IMR-90 (cell line): ENCODE results near the gene FAM234A. TPM values are rescaled to one million over a fixed set of nuclear protein-coding genes. Genes with fewer than 3 reads are reported as not detected.

ENCODE experiments used
- ATAC-seq: fragments of 200-7000 bp; cut with Tn5 transposase; 2 replicates; pipeline ENCODE4 v1.9.1; 2020; ENCODE audit warnings: low read depth, mild to moderate bottlenecking, moderate library complexity
- BruUV-seq: library from RNA; stranded (reverse); fragments of 400-500 nt; replicated peaks from 2 replicates; lab custom pipeline; 2021; lab: Mats Ljungman, UMichigan
- CTCF ChIA-PET: fragments of 300-600 bp; formaldehyde crosslinking; extraction: SDS; loops from one replicate; lab custom pipeline; 2021; ENCODE audit warnings: antibody characterized with exemption; lab: Yijun Ruan, JAX
- POLR2A ChIA-PET: fragments of 300-600 bp; sonication (Branson Sonifier 250); formaldehyde crosslinking; loops from one replicate; lab custom pipeline; 2022; ENCODE audit warnings: antibody characterized with exemption; ENCODE audit not compliant: unreplicated experiment; lab: Charles Lee
- DNase-seq: peaks from one replicate; pipeline ENCODE4 v3.0.0; 2013
- H2AFZ ChIP-seq: replicated peaks from 2 replicates; pipeline ENCODE3; 2013; ENCODE audit warnings: low read length, mild to moderate bottlenecking; ENCODE audit not compliant: poor library complexity
- H2AK5ac ChIP-seq: 2 replicates; pipeline ENCODE4 v1.6.1; 2013; ENCODE audit warnings: low read depth, low read length, inconsistent platforms
- H2AK9ac ChIP-seq: replicated peaks from 2 replicates; pipeline ENCODE3; 2013; ENCODE audit warnings: mild to moderate bottlenecking, low read depth, low read length, moderate library complexity; ENCODE audit not compliant: poor library complexity
- H2BK120ac ChIP-seq: 2 replicates; pipeline ENCODE4 v1.6.1; 2013; ENCODE audit warnings: low read depth, low read length, inconsistent platforms
- H2BK15ac ChIP-seq: 3 replicates; pipeline ENCODE4 v1.6.1; 2013; ENCODE audit warnings: low read depth, low read length, inconsistent platforms
- H2BK20ac ChIP-seq: 2 replicates; pipeline ENCODE4 v1.6.1; 2013; ENCODE audit warnings: low read depth, mild to moderate bottlenecking, inconsistent platforms, low read length, moderate library complexity
- H2BK5ac ChIP-seq: 2 replicates; pipeline ENCODE4 v1.6.1; 2013; ENCODE audit warnings: mild to moderate bottlenecking, low read depth, low read length, inconsistent platforms; ENCODE audit not compliant: poor library complexity, severe bottlenecking
- H3K14ac ChIP-seq: replicated peaks from 2 replicates; pipeline ENCODE4 v1.6.1; 2013; ENCODE audit warnings: low read depth, low read length, inconsistent platforms
- H3K18ac ChIP-seq: 2 replicates; pipeline ENCODE4 v1.6.1; 2013; ENCODE audit warnings: low read depth, low read length, control low read depth
- H3K23ac ChIP-seq: 2 replicates; pipeline ENCODE4 v1.6.1; 2013; ENCODE audit warnings: low read depth, low read length, inconsistent platforms
- H3K27ac ChIP-seq: 2 replicates; pipeline ENCODE4 v1.5.1; 2013; ENCODE audit warnings: mild to moderate bottlenecking, control low read depth, low read length; ENCODE audit not compliant: insufficient read depth
- H3K27me3 ChIP-seq: 2 replicates; pipeline ENCODE4 v1.6.1; 2013; ENCODE audit warnings: low read length; ENCODE audit not compliant: control insufficient read depth, insufficient read depth
- H3K36me3 ChIP-seq: 2 replicates; pipeline ENCODE4 v1.6.1; 2013; ENCODE audit warnings: low read length, mixed read lengths; ENCODE audit not compliant: control insufficient read depth, insufficient read depth
- H3K4ac ChIP-seq: 2 replicates; pipeline ENCODE4 v1.6.1; 2013; ENCODE audit warnings: low read depth, low read length, inconsistent platforms
- H3K4me1 ChIP-seq: 2 replicates; pipeline ENCODE4 v1.6.1; 2013; ENCODE audit warnings: low read length, mixed read lengths; ENCODE audit not compliant: control insufficient read depth, insufficient read depth
- H3K4me2 ChIP-seq: 2 replicates; pipeline ENCODE4 v1.6.1; 2013; ENCODE audit warnings: low read depth, mild to moderate bottlenecking, control low read depth, low read length, moderate library complexity
- H3K4me3 ChIP-seq: 2 replicates; pipeline ENCODE4 v1.5.1; 2013; ENCODE audit warnings: low read depth, mild to moderate bottlenecking, control low read depth, low read length, moderate library complexity; ENCODE audit not compliant: insufficient read depth
- H3K56ac ChIP-seq: 2 replicates; pipeline ENCODE4 v1.6.1; 2013; ENCODE audit warnings: low read length, inconsistent platforms; ENCODE audit not compliant: insufficient read depth; ENCODE audit errors: extremely low read depth
- H3K79me1 ChIP-seq, 2 experiments: 2 replicates each; pipeline ENCODE4 v1.6.1; 2013; ENCODE audit warnings: low read length in 2 of 2, inconsistent platforms in 1 of 2, low read depth in 1 of 2
- H3K9ac ChIP-seq: 2 replicates; pipeline ENCODE4 v1.6.1; 2013; ENCODE audit warnings: low read depth, low read length, control low read depth
- H3K9me1 ChIP-seq: 2 replicates; pipeline ENCODE4 v1.6.1; 2013; ENCODE audit warnings: low read length, inconsistent platforms; ENCODE audit not compliant: insufficient read depth
- H3K9me3 ChIP-seq: 2 replicates; pipeline ENCODE4 v1.6.1; 2013; ENCODE audit warnings: low read length; ENCODE audit not compliant: control insufficient read depth, insufficient read depth
- H4K20me1 ChIP-seq: 2 replicates; pipeline ENCODE4 v1.6.1; 2013; ENCODE audit warnings: low read length, inconsistent platforms; ENCODE audit not compliant: insufficient read depth
- H4K5ac ChIP-seq: 2 replicates; pipeline ENCODE4 v1.6.1; 2013; ENCODE audit warnings: mild to moderate bottlenecking, low read depth, low read length, control low read depth
- H4K8ac ChIP-seq, 2 experiments: 2 replicates each; pipeline ENCODE4 v1.6.1; 2013; ENCODE audit warnings: low read depth in 2 of 2, low read length in 2 of 2, control low read depth in 1 of 2, inconsistent platforms in 1 of 2
- H4K91ac ChIP-seq: 2 replicates; pipeline ENCODE4 v1.6.1; 2013; ENCODE audit warnings: low read depth, low read length, inconsistent platforms; ENCODE audit not compliant: insufficient read depth
- BHLHE40 ChIP-seq: fragments of 150-350 bp; IDR thresholded peaks from 2 replicates; pipeline ENCODE4 v1.6.1; 2016; ENCODE audit warnings: mild to moderate bottlenecking, low read depth, low read length
- CEBPB ChIP-seq: IDR thresholded peaks from 2 replicates; pipeline ENCODE4 v1.6.1; 2012; ENCODE audit warnings: low read depth, low read length, improper control_type of control experiment
- CHD1 ChIP-seq: IDR thresholded peaks from 2 replicates; pipeline ENCODE4 v1.6.1; 2012; ENCODE audit warnings: low read depth, low read length, improper control_type of control experiment
- MAFK ChIP-seq: IDR thresholded peaks from 2 replicates; pipeline ENCODE4 v1.6.1; 2012; ENCODE audit warnings: low read depth, low read length, improper control_type of control experiment
- MAZ ChIP-seq: IDR thresholded peaks from 2 replicates; pipeline ENCODE4 v1.6.1; 2012; ENCODE audit warnings: low read depth, mild to moderate bottlenecking, low read length, improper control_type of control experiment, moderate library complexity, borderline replicate concordance
- MXI1 ChIP-seq: IDR thresholded peaks from 2 replicates; pipeline ENCODE4 v1.6.1; 2012; ENCODE audit warnings: low read depth, mild to moderate bottlenecking, low read length, moderate library complexity, borderline replicate concordance
- NFE2L2 ChIP-seq: fragments of 150-350 bp; IDR thresholded peaks from 2 replicates; pipeline ENCODE4 v1.6.1; 2016; ENCODE audit warnings: low read depth, mild to moderate bottlenecking, low read length
- POLR2A ChIP-seq: IDR thresholded peaks from 2 replicates; pipeline ENCODE4 v1.6.1; 2012; ENCODE audit warnings: mild to moderate bottlenecking, low read depth, low read length
- RAD21 ChIP-seq: IDR thresholded peaks from 2 replicates; pipeline ENCODE4 v1.6.1; 2012; ENCODE audit warnings: low read length, improper control_type of control experiment
- RCOR1 ChIP-seq: IDR thresholded peaks from 2 replicates; pipeline ENCODE4 v1.6.1; 2012; ENCODE audit warnings: mild to moderate bottlenecking, low read length, improper control_type of control experiment; ENCODE audit not compliant: insufficient replicate concordance
- RFX5 ChIP-seq: IDR thresholded peaks from 2 replicates; pipeline ENCODE4 v1.8.0; 2012; ENCODE audit warnings: low read depth, mild to moderate bottlenecking, low read length, moderate library complexity
- SMC3 ChIP-seq: fragments of 150-350 bp; IDR thresholded peaks from 2 replicates; pipeline ENCODE4 v1.6.1; 2016; ENCODE audit warnings: low read depth, mild to moderate bottlenecking, antibody characterized with exemption, low read length, moderate library complexity
- WGBS, 2 experiments: methylation state at CpG; one replicate each; pipeline versions ENCODE4 v1.1.5 to v1.1.7; 2013; ENCODE audit warnings: missing lambda C conversion rate in 2 of 2; ENCODE audit not compliant: insufficient read length in 1 of 2; ENCODE audit errors: extremely low coverage in 2 of 2; 5-methylcytosine and 5-hydroxymethylcytosine counted together
- dilution Hi-C: fragments of 300-500 bp; cut with HindIII; formaldehyde crosslinking; loops from one replicate; pipeline ENCODE4 v1.14.3; 2018; ENCODE audit warnings: low sequenced_read_pairs; ENCODE audit not compliant: unreplicated experiment
- in situ Hi-C: fragments of 300-500 bp; cut with MboI; formaldehyde crosslinking; loops from 3 replicates; pipeline ENCODE4 v1.14.3; 2019; ENCODE audit warnings: low sequenced_read_pairs, inconsistent platforms, mixed read lengths
- intact Hi-C: fragments of 100-400 bp; cut with micrococcal nuclease; formaldehyde crosslinking; loops from 2 replicates; pipeline ENCODE4 v1.10.0; 2022
- polyA plus RNA-seq, 3 experiments: library from polyadenylated mRNA; depleted of rRNA; stranded (reverse); fragments of >200 nt; gene quantifications; 2 replicates each; pipeline ENCODE4 v1.2.3, GENCODE V29; 2012; ENCODE audit warnings: low replicate concordance in 1 of 3
- total RNA-seq: library from RNA; depleted of rRNA; stranded (reverse); fragments of >200 nt; gene quantifications from 2 replicates; pipeline ENCODE4 v1.2.3, GENCODE V29; 2012
- TF ChIP-seq, protein P1 (sequence below): fragments of 150-350 bp; IDR thresholded peaks from 2 replicates; pipeline ENCODE4 v1.6.1; 2017; ENCODE audit warnings: mild to moderate bottlenecking, antibody characterized with exemption, low read length, low read depth
- TF ChIP-seq, protein P2 (sequence below): fragments of 150-350 bp; IDR thresholded peaks from 2 replicates; pipeline ENCODE4 v1.6.1; 2016; ENCODE audit warnings: low read depth, mild to moderate bottlenecking, low read length, moderate library complexity, borderline replicate concordance
- TF ChIP-seq, protein P3 (sequence below): conservative IDR thresholded peaks from 2 replicates; pipeline ENCODE4 v1.5.1; 2012; ENCODE audit warnings: mild to moderate bottlenecking, low read depth, low read length, improper control_type of control experiment

FAM234A gene
- total and polyA plus RNA-seq, 2 of the 4 experiments (the other 2 are of a cell fraction): 30.3 to 64.2 TPM

DNA sequence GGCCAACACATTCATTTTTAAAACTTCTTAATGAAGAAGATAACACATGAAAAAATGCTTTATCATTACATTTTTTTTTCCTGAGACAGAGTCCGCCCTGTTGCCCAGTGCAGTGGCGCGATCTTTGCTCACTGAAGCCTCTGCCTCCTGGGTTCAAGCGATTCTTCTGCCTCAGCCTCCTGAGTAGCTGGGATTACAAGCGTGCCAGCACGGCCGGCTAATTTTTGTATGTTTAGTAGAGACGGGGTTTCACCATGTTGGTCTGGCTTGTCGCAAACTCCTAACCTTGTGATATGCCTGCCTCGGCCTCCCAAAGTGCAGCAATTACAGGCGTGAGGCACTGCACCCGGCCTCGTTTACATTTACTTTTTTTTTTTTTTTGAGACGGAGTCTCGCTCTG is 41.2 kb upstream of the FAM234A start:
- Histone ChIP-seq H3K9me1 (peaks cover 4% of the 10 kb centered on the region), H3K4me2 (no peak overlapping the region), H3K27ac (no peak overlapping the region), H3K27me3 (no peaks in the 10 kb centered on the region), H2BK5ac (no peak overlapping the region), H2AFZ (no peak overlapping the region), H3K79me1 (peaks cover 23 to 46% of the 10 kb centered on the region in 2 experiments), H2BK20ac (no peak overlapping the region), H4K8ac (no peak overlapping the region), H3K56ac (no peak overlapping the region), H4K5ac (no peak overlapping the region), H3K4me1 (no peaks in the 10 kb centered on the region), H3K9me3 (no peaks in the 10 kb centered on the region), H3K18ac (no peak overlapping the region), H2AK9ac (no peak overlapping the region), H3K14ac (no peak overlapping the region), H2BK15ac (no peak overlapping the region), H4K20me1 (peaks cover 23% of the 10 kb centered on the region), H3K9ac (no peak overlapping the region), H3K36me3 (peaks cover 69% of the 10 kb centered on the region), H3K4me3 (no peak overlapping the region), H4K91ac (no peak overlapping the region), H3K4ac (no peak overlapping the region), H3K23ac (no peak overlapping the region), H2BK120ac (no peak overlapping the region), H2AK5ac (no peak overlapping the region)
- 83% methylated on average over 2 of the region's 15 CpGs; no CpG with 5 or more reads in 1 of the 2 experiments for WGBS, 2 experiments
- dilution Hi-C loops: no loop called here
- DNase-seq (no peak), ATAC-seq (no peak)
- ChIA-PET POLR2A (no interaction called here), CTCF (interaction anchor here (0.6 to 1.0 kb wide), 3 partner anchors 12 to 86 kb away, joined by 3 read pairs; no protein-coding TSS in a partner anchor)
- in situ Hi-C loops: no loop called here
- intact Hi-C loops: no loop called here
- no TSS peak for BruUV-seq
- TF ChIP-seq CEBPB (no peak), NFE2L2 (no peak), MAZ (no peak), POLR2A (no peak), MXI1 (no peak), MAFK (no peak), BHLHE40 (no peak), SMC3 (no peak), CHD1 (no peak), RCOR1 (no peak), RFX5 (no peak), RAD21 (no peak)
- TF ChIP-seq, protein P1, sequence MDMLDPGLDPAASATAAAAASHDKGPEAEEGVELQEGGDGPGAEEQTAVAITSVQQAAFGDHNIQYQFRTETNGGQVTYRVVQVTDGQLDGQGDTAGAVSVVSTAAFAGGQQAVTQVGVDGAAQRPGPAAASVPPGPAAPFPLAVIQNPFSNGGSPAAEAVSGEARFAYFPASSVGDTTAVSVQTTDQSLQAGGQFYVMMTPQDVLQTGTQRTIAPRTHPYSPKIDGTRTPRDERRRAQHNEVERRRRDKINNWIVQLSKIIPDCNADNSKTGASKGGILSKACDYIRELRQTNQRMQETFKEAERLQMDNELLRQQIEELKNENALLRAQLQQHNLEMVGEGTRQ: no peak
- TF ChIP-seq, protein P2, sequence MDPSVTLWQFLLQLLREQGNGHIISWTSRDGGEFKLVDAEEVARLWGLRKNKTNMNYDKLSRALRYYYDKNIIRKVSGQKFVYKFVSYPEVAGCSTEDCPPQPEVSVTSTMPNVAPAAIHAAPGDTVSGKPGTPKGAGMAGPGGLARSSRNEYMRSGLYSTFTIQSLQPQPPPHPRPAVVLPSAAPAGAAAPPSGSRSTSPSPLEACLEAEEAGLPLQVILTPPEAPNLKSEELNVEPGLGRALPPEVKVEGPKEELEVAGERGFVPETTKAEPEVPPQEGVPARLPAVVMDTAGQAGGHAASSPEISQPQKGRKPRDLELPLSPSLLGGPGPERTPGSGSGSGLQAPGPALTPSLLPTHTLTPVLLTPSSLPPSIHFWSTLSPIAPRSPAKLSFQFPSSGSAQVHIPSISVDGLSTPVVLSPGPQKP: no peak
- TF ChIP-seq, protein P3, sequence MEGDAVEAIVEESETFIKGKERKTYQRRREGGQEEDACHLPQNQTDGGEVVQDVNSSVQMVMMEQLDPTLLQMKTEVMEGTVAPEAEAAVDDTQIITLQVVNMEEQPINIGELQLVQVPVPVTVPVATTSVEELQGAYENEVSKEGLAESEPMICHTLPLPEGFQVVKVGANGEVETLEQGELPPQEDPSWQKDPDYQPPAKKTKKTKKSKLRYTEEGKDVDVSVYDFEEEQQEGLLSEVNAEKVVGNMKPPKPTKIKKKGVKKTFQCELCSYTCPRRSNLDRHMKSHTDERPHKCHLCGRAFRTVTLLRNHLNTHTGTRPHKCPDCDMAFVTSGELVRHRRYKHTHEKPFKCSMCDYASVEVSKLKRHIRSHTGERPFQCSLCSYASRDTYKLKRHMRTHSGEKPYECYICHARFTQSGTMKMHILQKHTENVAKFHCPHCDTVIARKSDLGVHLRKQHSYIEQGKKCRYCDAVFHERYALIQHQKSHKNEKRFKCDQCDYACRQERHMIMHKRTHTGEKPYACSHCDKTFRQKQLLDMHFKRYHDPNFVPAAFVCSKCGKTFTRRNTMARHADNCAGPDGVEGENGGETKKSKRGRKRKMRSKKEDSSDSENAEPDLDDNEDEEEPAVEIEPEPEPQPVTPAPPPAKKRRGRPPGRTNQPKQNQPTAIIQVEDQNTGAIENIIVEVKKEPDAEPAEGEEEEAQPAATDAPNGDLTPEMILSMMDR: no peak
